Astrocyte (in vitro differentiated cells and primary cell): Measurements from ENCODE around the gene RAB31. TPM values are rescaled to one million over a fixed set of nuclear protein-coding genes. Genes with fewer than 3 reads are reported as not detected.

ENCODE experiments used
- DNase-seq: peaks from one replicate; pipeline ENCODE4 v3.0.0-alpha.2; 2010; ENCODE audit warnings: low read depth
- FAIRE-seq: peaks from 2 replicates; lab custom pipeline; 2011; peaks lifted over from hg19 to GRCh38; lab: Jason Lieb, UNC
- H2AFZ ChIP-seq: 2 replicates; pipeline ENCODE4 v1.6.0; 2012; ENCODE audit warnings: low read depth, low read length, inconsistent platforms
- H3K27ac ChIP-seq: 2 replicates; pipeline ENCODE4 v1.5.1; 2011; ENCODE audit warnings: low read depth, low read length, inconsistent platforms
- H3K27me3 ChIP-seq: 2 replicates; pipeline ENCODE4 v1.6.0; 2011; ENCODE audit warnings: low read length, inconsistent platforms; ENCODE audit not compliant: insufficient read depth
- H3K36me3 ChIP-seq: 2 replicates; pipeline ENCODE4 v1.5.1; 2011; ENCODE audit warnings: low read length, inconsistent platforms; ENCODE audit not compliant: insufficient read depth
- H3K4me1 ChIP-seq: 2 replicates; pipeline ENCODE4 v1.5.1; 2011; ENCODE audit warnings: low read length, inconsistent platforms; ENCODE audit not compliant: insufficient read depth
- H3K4me2 ChIP-seq: 2 replicates; pipeline ENCODE4 v1.6.0; 2012; ENCODE audit warnings: low read length, inconsistent platforms
- H3K4me3 ChIP-seq: 2 replicates; pipeline ENCODE4 v1.5.1; 2011; ENCODE audit warnings: low read depth, mild to moderate bottlenecking, low read length, inconsistent platforms; ENCODE audit not compliant: insufficient read depth
- H3K79me2 ChIP-seq: 2 replicates; pipeline ENCODE4 v1.6.0; 2012; ENCODE audit warnings: mild to moderate bottlenecking, low read length, inconsistent platforms; ENCODE audit not compliant: insufficient read depth
- H3K9ac ChIP-seq: 2 replicates; pipeline ENCODE4 v1.6.0; 2012; ENCODE audit warnings: mild to moderate bottlenecking, low read length, inconsistent platforms
- H3K9me3 ChIP-seq: 2 replicates; pipeline ENCODE4 v1.5.1; 2012; ENCODE audit warnings: low read depth, mild to moderate bottlenecking, low read length, inconsistent platforms; ENCODE audit not compliant: insufficient read depth
- H4K20me1 ChIP-seq: 2 replicates; pipeline ENCODE4 v1.6.0; 2012; ENCODE audit warnings: low read length, inconsistent platforms; ENCODE audit not compliant: insufficient read depth
- H3K27ac Mint-ChIP-seq: one replicate; pipeline ENCODE4 v1.8.0; 2021; ENCODE audit warnings: mild to moderate bottlenecking, mixed read lengths; ENCODE audit not compliant: unreplicated experiment
- H3K27me3 Mint-ChIP-seq: one replicate; pipeline ENCODE4 v1.8.0; 2021; ENCODE audit warnings: low read depth, mixed read lengths; ENCODE audit not compliant: unreplicated experiment
- H3K36me3 Mint-ChIP-seq: one replicate; pipeline ENCODE4 v1.8.0; 2021; ENCODE audit warnings: low read depth, mixed read lengths; ENCODE audit not compliant: unreplicated experiment
- H3K4me1 Mint-ChIP-seq: one replicate; pipeline ENCODE4 v1.8.0; 2021; ENCODE audit warnings: low read depth, mixed read lengths; ENCODE audit not compliant: unreplicated experiment
- H3K4me3 Mint-ChIP-seq: one replicate; pipeline ENCODE4 v1.8.0; 2021; ENCODE audit warnings: mild to moderate bottlenecking, moderate library complexity, mixed read lengths; ENCODE audit not compliant: unreplicated experiment
- H3K9me3 Mint-ChIP-seq: one replicate; pipeline ENCODE4 v1.8.0; 2021; ENCODE audit warnings: mild to moderate bottlenecking, mixed read lengths; ENCODE audit not compliant: unreplicated experiment
- CTCF ChIP-seq: IDR thresholded peaks from 2 replicates; pipeline ENCODE4 v1.5.1; 2011; ENCODE audit warnings: low read depth, mild to moderate bottlenecking, inconsistent platforms, low read length, moderate library complexity; ENCODE audit not compliant: insufficient read depth
- EZH2 ChIP-seq: IDR thresholded peaks from 2 replicates; pipeline ENCODE4 v1.6.1; 2012; ENCODE audit warnings: mild to moderate bottlenecking, low read length, inconsistent platforms; ENCODE audit not compliant: insufficient read depth
- total RNA-seq: library from RNA; stranded (reverse); gene quantifications from 2 replicates; pipeline ENCODE4 v1.2.1, GENCODE V29; 2021

RAB31 gene
- total RNA-seq, 1 donor from 2014 or later, result 100 TPM

- no peak overlapping the region for H3K9ac ChIP-seq
- DNase-seq, result peak; percentile 61
- no peak overlapping the region for H2AFZ ChIP-seq
- H3K36me3 ChIP-seq, result peaks cover 5% of the 10 kb centered on the region
- H3K9me3 ChIP-seq, result no peaks in the 10 kb centered on the region
- peak overlapping the region; percentile 29 for H3K27ac Mint-ChIP-seq
- H3K4me1 Mint-ChIP-seq, result peaks cover 42% of the 10 kb centered on the region
- no peaks in the 10 kb centered on the region for H3K27me3 ChIP-seq
- peaks cover 65% of the 10 kb centered on the region for H3K79me2 ChIP-seq
- TF ChIP-seq EZH2 (no peak), CTCF (no peak)
- peak overlapping the region; percentile 71 for H3K4me2 ChIP-seq
- H3K36me3 Mint-ChIP-seq, result peaks cover 13% of the 10 kb centered on the region
- no peaks in the 10 kb centered on the region for H3K27me3 Mint-ChIP-seq
- H3K4me3 ChIP-seq, result no peak overlapping the region
- no peaks in the 10 kb centered on the region for H3K9me3 Mint-ChIP-seq
- peak overlapping the region; percentile 30 for H3K27ac ChIP-seq
- H3K4me3 Mint-ChIP-seq, result peak overlapping the region; percentile 47
- H3K4me1 ChIP-seq, result peaks cover 36% of the 10 kb centered on the region
- H4K20me1 ChIP-seq, result peaks cover 30% of the 10 kb centered on the region
- FAIRE-seq, result no peak
Measured at GRCh38 chr18:9737472-9738121, 29.5 kb downstream of the RAB31 start.

GRCh38 chr18:9738266-9738969 is 30.3 kb downstream of the RAB31 start:
- peaks cover 57% of the 10 kb centered on the region for H3K79me2 ChIP-seq
- peaks cover 21% of the 10 kb centered on the region for H4K20me1 ChIP-seq
- H3K4me3 ChIP-seq, result no peak overlapping the region
- Mint-ChIP-seq H3K9me3 (no peaks in the 10 kb centered on the region), H3K27me3 (no peaks in the 10 kb centered on the region), H3K27ac (peak overlapping the region; percentile 29), H3K4me3 (no peak overlapping the region), H3K36me3 (peaks cover 8% of the 10 kb centered on the region), H3K4me1 (peaks cover 46% of the 10 kb centered on the region)
- no peak overlapping the region for H2AFZ ChIP-seq
- no peak overlapping the region for H3K27ac ChIP-seq
- DNase-seq (no peak), FAIRE-seq (no peak)
- TF ChIP-seq CTCF (no peak), EZH2 (no peak)
- peak overlapping the region; percentile 71 for H3K4me2 ChIP-seq
- H3K9me3 ChIP-seq, result no peaks in the 10 kb centered on the region
- H3K27me3 ChIP-seq, result no peaks in the 10 kb centered on the region
- H3K4me1 ChIP-seq, result peaks cover 44% of the 10 kb centered on the region
- no peaks in the 10 kb centered on the region for H3K36me3 ChIP-seq
- no peak overlapping the region for H3K9ac ChIP-seq

- H3K79me2 ChIP-seq, result peaks cover 49% of the 10 kb centered on the region
Measured at GRCh38 chr18:9739516-9739915, 31.4 kb downstream of the RAB31 start.

More at GRCh38 chr18:9739516-9739915, 31.4 kb downstream of the RAB31 start:
- H3K27ac Mint-ChIP-seq, result no peak overlapping the region
- peaks cover 4% of the 10 kb centered on the region for H3K36me3 Mint-ChIP-seq
- Histone ChIP-seq H3K9me3 (no peaks in the 10 kb centered on the region), H3K4me1 (peaks cover 53% of the 10 kb centered on the region), H4K20me1 (peaks cover 18% of the 10 kb centered on the region), H3K4me2 (no peak overlapping the region), H2AFZ (no peak overlapping the region), H3K27ac (no peak overlapping the region), H3K36me3 (no peaks in the 10 kb centered on the region), H3K4me3 (no peak overlapping the region), H3K27me3 (no peaks in the 10 kb centered on the region), H3K9ac (no peak overlapping the region)
- TF ChIP-seq EZH2 (no peak), CTCF (no peak)
- FAIRE-seq (no peak), DNase-seq (no peak)
- H3K4me3 Mint-ChIP-seq, result no peak overlapping the region
- H3K27me3 Mint-ChIP-seq, result no peaks in the 10 kb centered on the region
- H3K4me1 Mint-ChIP-seq, result peaks cover 49% of the 10 kb centered on the region
- no peaks in the 10 kb centered on the region for H3K9me3 Mint-ChIP-seq
